ENCODE results near the gene UBALD2. TPM values are rescaled to one million over a fixed set of nuclear protein-coding genes. Genes with fewer than 3 reads are reported as not detected.
A peak's percentile ranks its signal among the peaks of the same experiment; 100 is the strongest.

Gene UBALD2
- total and polyA plus RNA-seq, 2 of the 13 experiments (the other 11 are each of a cell fraction or from before 2014, with no cell fraction given), result 3.3 to 89.7 TPM

DNA sequence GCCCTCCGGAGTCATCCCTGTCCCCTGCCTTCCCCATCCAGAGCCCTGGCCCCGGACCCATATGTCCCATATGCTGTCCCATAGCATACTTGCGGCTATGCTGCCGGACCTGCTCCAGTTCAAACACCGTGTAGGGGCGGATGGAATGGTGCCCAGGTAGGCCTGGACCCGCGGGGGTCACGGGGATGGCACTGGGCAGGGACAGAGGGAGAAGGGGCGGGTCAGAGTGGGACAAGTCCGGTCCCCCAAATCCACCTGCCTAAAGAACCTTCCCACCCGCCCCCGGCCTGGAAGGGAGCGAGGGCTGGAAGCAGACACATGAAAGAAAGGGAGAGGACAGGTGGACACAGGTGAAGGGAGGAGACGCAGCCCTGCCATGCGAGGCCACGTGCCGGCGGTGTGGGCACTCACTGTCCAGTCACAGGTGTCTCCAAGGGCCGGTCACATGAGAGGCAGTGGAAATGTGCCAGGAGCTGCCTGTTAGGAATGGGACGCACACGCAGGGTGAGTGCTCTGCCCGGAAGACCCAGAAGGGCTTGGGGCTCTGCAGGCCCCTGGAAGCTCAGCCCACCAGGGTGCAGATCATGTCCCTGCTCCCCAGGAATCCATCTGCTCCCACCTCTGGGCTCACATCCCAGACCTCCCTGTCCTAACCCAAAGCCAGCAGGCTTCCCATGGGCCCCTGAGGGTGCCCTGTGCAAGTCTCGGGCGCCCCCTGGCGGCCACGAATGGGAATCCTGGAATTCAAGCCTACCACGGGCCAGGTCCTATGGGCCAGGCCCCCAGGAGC, 14.0 kb downstream of the UBALD2 start (continued):
- no peak for TF ChIP-seq DNMT1 (CRISPR knock-in tag; IDR thresholded peaks at IDR 0.05)
- peak; percentile 65; the same call in 1 of the 2 replicates for TF ChIP-seq ZBTB7B (CRISPR knock-in tag; IDR thresholded peaks at IDR 0.05)
- TF ChIP-seq TCF7 (IDR thresholded peaks at IDR 0.05; ENCODE audit: low read depth), result no peak
- no peak for TF ChIP-seq BATF2 (CRISPR knock-in tag; IDR thresholded peaks at IDR 0.05)
- TF ChIP-seq ZHX2 (IDR thresholded peaks at IDR 0.05; ENCODE audit: low read depth), result no peak
- TF ChIP-seq ZHX2 (CRISPR knock-in tag; IDR thresholded peaks at IDR 0.05; ENCODE audit: borderline replicate concordance), result no peak
- TF ChIP-seq ATF2 (CRISPR knock-in tag; IDR thresholded peaks at IDR 0.05), result peak; percentile 46; the same call in 1 of the 2 replicates
- TF ChIP-seq, protein P1, sequence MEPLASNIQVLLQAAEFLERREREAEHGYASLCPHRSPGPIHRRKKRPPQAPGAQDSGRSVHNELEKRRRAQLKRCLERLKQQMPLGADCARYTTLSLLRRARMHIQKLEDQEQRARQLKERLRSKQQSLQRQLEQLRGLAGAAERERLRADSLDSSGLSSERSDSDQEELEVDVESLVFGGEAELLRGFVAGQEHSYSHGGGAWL (CRISPR knock-in tag; IDR thresholded peaks at IDR 0.05), result 0 out of 2 replicates have a peak, but pooled peaks have one; percentile 26
- TF ChIP-seq IRF2 (CRISPR knock-in tag; IDR thresholded peaks at IDR 0.05), result 0 out of 2 replicates have a peak, but pooled peaks have one; percentile 34
- TF ChIP-seq, protein P2, sequence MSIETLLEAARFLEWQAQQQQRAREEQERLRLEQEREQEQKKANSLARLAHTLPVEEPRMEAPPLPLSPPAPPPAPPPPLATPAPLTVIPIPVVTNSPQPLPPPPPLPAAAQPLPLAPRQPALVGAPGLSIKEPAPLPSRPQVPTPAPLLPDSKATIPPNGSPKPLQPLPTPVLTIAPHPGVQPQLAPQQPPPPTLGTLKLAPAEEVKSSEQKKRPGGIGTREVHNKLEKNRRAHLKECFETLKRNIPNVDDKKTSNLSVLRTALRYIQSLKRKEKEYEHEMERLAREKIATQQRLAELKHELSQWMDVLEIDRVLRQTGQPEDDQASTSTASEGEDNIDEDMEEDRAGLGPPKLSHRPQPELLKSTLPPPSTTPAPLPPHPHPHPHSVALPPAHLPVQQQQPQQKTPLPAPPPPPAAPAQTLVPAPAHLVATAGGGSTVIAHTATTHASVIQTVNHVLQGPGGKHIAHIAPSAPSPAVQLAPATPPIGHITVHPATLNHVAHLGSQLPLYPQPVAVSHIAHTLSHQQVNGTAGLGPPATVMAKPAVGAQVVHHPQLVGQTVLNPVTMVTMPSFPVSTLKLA (IDR thresholded peaks at IDR 0.05), result no peak
- no peak for TF ChIP-seq ZNF772 (CRISPR knock-in tag; IDR thresholded peaks at IDR 0.05)
- TF ChIP-seq HOXA3 (CRISPR knock-in tag; IDR thresholded peaks at IDR 0.05), result peak; percentile 41; the same call in 1 of the 2 replicates
- no peak for TF ChIP-seq ZNF296 (CRISPR knock-in tag; conservative IDR thresholded peaks at IDR 0.05)
- TF ChIP-seq SNAI1 (CRISPR knock-in tag; IDR thresholded peaks at IDR 0.05; ENCODE audit: borderline replicate concordance), result no peak
- TF ChIP-seq KLF6 (CRISPR knock-in tag; IDR thresholded peaks at IDR 0.05), result 0 out of 2 replicates have a peak, but pooled peaks have one; percentile 38
- 0 out of 2 replicates have a peak, but pooled peaks have one; percentile 37 for TF ChIP-seq HDAC2 (CRISPR knock-in tag; IDR thresholded peaks at IDR 0.05)
- TF ChIP-seq YY1 (IDR thresholded peaks at IDR 0.05; ENCODE audit: insufficient read depth, insufficient replicate concordance, low read depth, low read length), result peak; percentile 49
- no peak for TF ChIP-seq SRSF1 (optimal IDR thresholded peaks at IDR 0.05; ENCODE audit: low read depth, low read length)
- TF ChIP-seq SALL2 (CRISPR knock-in tag; IDR thresholded peaks at IDR 0.05), result no peak
- no peak for TF ChIP-seq IKZF4 (CRISPR knock-in tag; IDR thresholded peaks at IDR 0.05; ENCODE audit: borderline replicate concordance, low read depth, not compliant biosample characterization)

Data from HepG2 (cell line).